DOHH2 (cell line): ENCODE results near the gene ZNF787.

Source experiments
- H3F3A ChIP-seq: fragments of 200-600 bp; sonication (generic), shearing (Covaris generic); 2 replicates; pipeline ENCODE4 v1.6.0; 2016; ENCODE audit warnings: antibody characterized with exemption, mild to moderate bottlenecking; ENCODE audit not compliant: control insufficient read depth, insufficient read depth
- H3K27ac ChIP-seq: fragments of 200-600 bp; sonication (generic); 2 replicates; pipeline ENCODE4 v1.5.1; 2014; ENCODE audit warnings: low read depth, mild to moderate bottlenecking, low read length, moderate library complexity
- H3K27me3 ChIP-seq: fragments of 200-600 bp; sonication (generic); 2 replicates; pipeline ENCODE4 v1.6.1; 2014; ENCODE audit warnings: mild to moderate bottlenecking, low read length, mixed read lengths; ENCODE audit not compliant: control insufficient read depth
- H3K36me3 ChIP-seq: fragments of 200-600 bp; sonication (generic); 2 replicates; pipeline ENCODE4 v1.6.1; 2014; ENCODE audit warnings: mild to moderate bottlenecking, low read length, moderate library complexity, mixed read lengths; ENCODE audit not compliant: control insufficient read depth
- H3K4me1 ChIP-seq: fragments of 200-600 bp; sonication (generic); 2 replicates; pipeline ENCODE4 v1.6.1; 2014; ENCODE audit warnings: mild to moderate bottlenecking, low read length, mixed read lengths; ENCODE audit not compliant: control insufficient read depth
- H3K4me2 ChIP-seq: fragments of 200-600 bp; sonication (generic); 2 replicates; pipeline ENCODE4 v1.6.0; 2014; ENCODE audit warnings: mild to moderate bottlenecking, low read length, moderate library complexity
- H3K4me3 ChIP-seq: fragments of 200-600 bp; sonication (generic); 2 replicates; pipeline ENCODE4 v1.5.1; 2014; ENCODE audit warnings: mild to moderate bottlenecking, low read length, mixed read lengths
- H3K79me2 ChIP-seq: fragments of 200-600 bp; sonication (generic); 2 replicates; pipeline ENCODE4 v1.6.1; 2014; ENCODE audit warnings: mild to moderate bottlenecking, low read length, mixed read lengths; ENCODE audit not compliant: control insufficient read depth
- H3K9me2 ChIP-seq: fragments of 200-600 bp; sonication (generic); replicated peaks from 2 replicates; pipeline ENCODE4 v1.6.1; 2014; ENCODE audit warnings: mild to moderate bottlenecking, low read length, mixed read lengths; ENCODE audit not compliant: control insufficient read depth
- H3K9me3 ChIP-seq: fragments of 200-600 bp; sonication (generic); 2 replicates; pipeline ENCODE4 v1.6.1; 2014; ENCODE audit warnings: antibody characterized with exemption, low read length, mixed read lengths; ENCODE audit not compliant: control insufficient read depth, insufficient read depth
- H4K20me1 ChIP-seq: fragments of 200-600 bp; sonication (generic); 2 replicates; pipeline ENCODE4 v1.6.0; 2014; ENCODE audit warnings: low read depth, mild to moderate bottlenecking, antibody characterized with exemption, low read length, moderate library complexity; ENCODE audit not compliant: control insufficient read depth, insufficient read depth
- CTCF ChIP-seq: fragments of 200-600 bp; sonication (generic); IDR thresholded peaks from one replicate; pipeline ENCODE4 v1.5.1; 2014; ENCODE audit warnings: antibody characterized with exemption, mild to moderate bottlenecking, low read depth, low read length; ENCODE audit not compliant: poor library complexity, severe bottlenecking
- EZH2phosphoT487 ChIP-seq: fragments of 200-600 bp; sonication (generic); IDR thresholded peaks from 2 replicates; pipeline ENCODE4 v1.6.1; 2017; ENCODE audit warnings: borderline replicate concordance, mild to moderate bottlenecking, antibody characterized with exemption, low read length, moderate library complexity, mixed read lengths

The ZNF787 gene

GRCh38 chr19:56092685-56093631 is 28.1 kb downstream of the ZNF787 start:
- H3K4me1 ChIP-seq = no peaks in the 10 kb centered on the region
- H3K27ac ChIP-seq = no peak overlapping the region
- no peak overlapping the region for H3K4me2 ChIP-seq
- no peak for TF ChIP-seq CTCF
- no peak for TF ChIP-seq EZH2phosphoT487
- H3F3A ChIP-seq = no peaks in the 10 kb centered on the region
- H3K9me3 ChIP-seq = no peaks in the 10 kb centered on the region
- no peaks in the 10 kb centered on the region for H3K27me3 ChIP-seq
- no peak overlapping the region for H3K4me3 ChIP-seq
- 0 out of 2 replicates have a peak, but pooled peaks cover 6% of the 10 kb centered on the region for H4K20me1 ChIP-seq
- peaks cover 39% of the 10 kb centered on the region for H3K36me3 ChIP-seq
- H3K9me2 ChIP-seq = no peaks in the 10 kb centered on the region
- H3K79me2 ChIP-seq = peaks cover 46% of the 10 kb centered on the region

GRCh38 chr19:56091751-56092546 is 29.1 kb downstream of the ZNF787 start:
- Histone ChIP-seq H3K9me2 (no peaks in the 10 kb centered on the region), H3K27me3 (no peaks in the 10 kb centered on the region), H3K4me3 (no peak overlapping the region), H3K4me2 (no peak overlapping the region), H3K79me2 (peaks cover 46% of the 10 kb centered on the region), H3F3A (no peaks in the 10 kb centered on the region), H3K9me3 (no peaks in the 10 kb centered on the region), H4K20me1 (0 out of 2 replicates have a peak, but pooled peaks cover 6% of the 10 kb centered on the region), H3K4me1 (no peaks in the 10 kb centered on the region), H3K27ac (no peak overlapping the region), H3K36me3 (peaks cover 31% of the 10 kb centered on the region)
- TF ChIP-seq CTCF (no peak), EZH2phosphoT487 (no peak)

- Histone ChIP-seq H3K9me3 (no peaks in the 10 kb centered on the region), H3K27me3 (no peaks in the 10 kb centered on the region), H3F3A (no peaks in the 10 kb centered on the region), H3K79me2 (peaks cover 46% of the 10 kb centered on the region), H3K36me3 (peaks cover 29% of the 10 kb centered on the region), H3K9me2 (no peaks in the 10 kb centered on the region), H3K27ac (no peak overlapping the region), H4K20me1 (0 out of 2 replicates have a peak, but pooled peaks cover 6% of the 10 kb centered on the region), H3K4me1 (no peaks in the 10 kb centered on the region), H3K4me2 (no peak overlapping the region), H3K4me3 (no peak overlapping the region)
- TF ChIP-seq CTCF = no peak
- no peak for TF ChIP-seq EZH2phosphoT487
Measured at GRCh38 chr19:56091066-56091490, 30.0 kb downstream of the ZNF787 start.
